IMR-90 (cell line): ENCODE measurements around the gene CABP7. TPM values are rescaled to one million over a fixed set of nuclear protein-coding genes. Genes with fewer than 3 reads are reported as not detected.

Source experiments
- ATAC-seq: fragments of 200-7000 bp; cut with Tn5 transposase; 2 replicates; pipeline ENCODE4 v1.9.1; 2020; ENCODE audit warnings: low read depth, mild to moderate bottlenecking, moderate library complexity
- BruUV-seq: library from RNA; stranded (reverse); fragments of 400-500 nt; replicated peaks from 2 replicates; lab custom pipeline; 2021; lab: Mats Ljungman, UMichigan
- CTCF ChIA-PET: fragments of 300-600 bp; formaldehyde crosslinking; extraction: SDS; loops from one replicate; lab custom pipeline; 2021; ENCODE audit warnings: antibody characterized with exemption; lab: Yijun Ruan, JAX
- POLR2A ChIA-PET: fragments of 300-600 bp; sonication (Branson Sonifier 250); formaldehyde crosslinking; loops from one replicate; lab custom pipeline; 2022; ENCODE audit warnings: antibody characterized with exemption; ENCODE audit not compliant: unreplicated experiment; lab: Charles Lee
- DNase-seq: peaks from one replicate; pipeline ENCODE4 v3.0.0; 2013
- H2AFZ ChIP-seq: replicated peaks from 2 replicates; pipeline ENCODE3; 2013; ENCODE audit warnings: low read length, mild to moderate bottlenecking; ENCODE audit not compliant: poor library complexity
- H2AK5ac ChIP-seq: 2 replicates; pipeline ENCODE4 v1.6.1; 2013; ENCODE audit warnings: low read depth, low read length, inconsistent platforms
- H2AK9ac ChIP-seq: replicated peaks from 2 replicates; pipeline ENCODE3; 2013; ENCODE audit warnings: mild to moderate bottlenecking, low read depth, low read length, moderate library complexity; ENCODE audit not compliant: poor library complexity
- H2BK120ac ChIP-seq: 2 replicates; pipeline ENCODE4 v1.6.1; 2013; ENCODE audit warnings: low read depth, low read length, inconsistent platforms
- H2BK15ac ChIP-seq: 3 replicates; pipeline ENCODE4 v1.6.1; 2013; ENCODE audit warnings: low read depth, low read length, inconsistent platforms
- H2BK20ac ChIP-seq: 2 replicates; pipeline ENCODE4 v1.6.1; 2013; ENCODE audit warnings: low read depth, mild to moderate bottlenecking, inconsistent platforms, low read length, moderate library complexity
- H2BK5ac ChIP-seq: 2 replicates; pipeline ENCODE4 v1.6.1; 2013; ENCODE audit warnings: mild to moderate bottlenecking, low read depth, low read length, inconsistent platforms; ENCODE audit not compliant: poor library complexity, severe bottlenecking
- H3K14ac ChIP-seq: replicated peaks from 2 replicates; pipeline ENCODE4 v1.6.1; 2013; ENCODE audit warnings: low read depth, low read length, inconsistent platforms
- H3K18ac ChIP-seq: 2 replicates; pipeline ENCODE4 v1.6.1; 2013; ENCODE audit warnings: low read depth, low read length, control low read depth
- H3K23ac ChIP-seq: 2 replicates; pipeline ENCODE4 v1.6.1; 2013; ENCODE audit warnings: low read depth, low read length, inconsistent platforms
- H3K27ac ChIP-seq: 2 replicates; pipeline ENCODE4 v1.5.1; 2013; ENCODE audit warnings: mild to moderate bottlenecking, control low read depth, low read length; ENCODE audit not compliant: insufficient read depth
- H3K27me3 ChIP-seq: 2 replicates; pipeline ENCODE4 v1.6.1; 2013; ENCODE audit warnings: low read length; ENCODE audit not compliant: control insufficient read depth, insufficient read depth
- H3K36me3 ChIP-seq: 2 replicates; pipeline ENCODE4 v1.6.1; 2013; ENCODE audit warnings: low read length, mixed read lengths; ENCODE audit not compliant: control insufficient read depth, insufficient read depth
- H3K4ac ChIP-seq: 2 replicates; pipeline ENCODE4 v1.6.1; 2013; ENCODE audit warnings: low read depth, low read length, inconsistent platforms
- H3K4me1 ChIP-seq: 2 replicates; pipeline ENCODE4 v1.6.1; 2013; ENCODE audit warnings: low read length, mixed read lengths; ENCODE audit not compliant: control insufficient read depth, insufficient read depth
- H3K4me2 ChIP-seq: 2 replicates; pipeline ENCODE4 v1.6.1; 2013; ENCODE audit warnings: low read depth, mild to moderate bottlenecking, control low read depth, low read length, moderate library complexity
- H3K4me3 ChIP-seq: 2 replicates; pipeline ENCODE4 v1.5.1; 2013; ENCODE audit warnings: low read depth, mild to moderate bottlenecking, control low read depth, low read length, moderate library complexity; ENCODE audit not compliant: insufficient read depth
- H3K56ac ChIP-seq: 2 replicates; pipeline ENCODE4 v1.6.1; 2013; ENCODE audit warnings: low read length, inconsistent platforms; ENCODE audit not compliant: insufficient read depth; ENCODE audit errors: extremely low read depth
- H3K79me1 ChIP-seq, 2 experiments: 2 replicates each; pipeline ENCODE4 v1.6.1; 2013; ENCODE audit warnings: low read length in 2 of 2, inconsistent platforms in 1 of 2, low read depth in 1 of 2
- H3K9ac ChIP-seq: 2 replicates; pipeline ENCODE4 v1.6.1; 2013; ENCODE audit warnings: low read depth, low read length, control low read depth
- H3K9me1 ChIP-seq: 2 replicates; pipeline ENCODE4 v1.6.1; 2013; ENCODE audit warnings: low read length, inconsistent platforms; ENCODE audit not compliant: insufficient read depth
- H3K9me3 ChIP-seq: 2 replicates; pipeline ENCODE4 v1.6.1; 2013; ENCODE audit warnings: low read length; ENCODE audit not compliant: control insufficient read depth, insufficient read depth
- H4K20me1 ChIP-seq: 2 replicates; pipeline ENCODE4 v1.6.1; 2013; ENCODE audit warnings: low read length, inconsistent platforms; ENCODE audit not compliant: insufficient read depth
- H4K5ac ChIP-seq: 2 replicates; pipeline ENCODE4 v1.6.1; 2013; ENCODE audit warnings: mild to moderate bottlenecking, low read depth, low read length, control low read depth
- H4K8ac ChIP-seq, 2 experiments: 2 replicates each; pipeline ENCODE4 v1.6.1; 2013; ENCODE audit warnings: low read depth in 2 of 2, low read length in 2 of 2, control low read depth in 1 of 2, inconsistent platforms in 1 of 2
- H4K91ac ChIP-seq: 2 replicates; pipeline ENCODE4 v1.6.1; 2013; ENCODE audit warnings: low read depth, low read length, inconsistent platforms; ENCODE audit not compliant: insufficient read depth
- MAZ ChIP-seq: IDR thresholded peaks from 2 replicates; pipeline ENCODE4 v1.6.1; 2012; ENCODE audit warnings: low read depth, mild to moderate bottlenecking, low read length, improper control_type of control experiment, moderate library complexity, borderline replicate concordance
- POLR2A ChIP-seq: IDR thresholded peaks from 2 replicates; pipeline ENCODE4 v1.6.1; 2012; ENCODE audit warnings: mild to moderate bottlenecking, low read depth, low read length
- RCOR1 ChIP-seq: IDR thresholded peaks from 2 replicates; pipeline ENCODE4 v1.6.1; 2012; ENCODE audit warnings: mild to moderate bottlenecking, low read length, improper control_type of control experiment; ENCODE audit not compliant: insufficient replicate concordance
- RFX5 ChIP-seq: IDR thresholded peaks from 2 replicates; pipeline ENCODE4 v1.8.0; 2012; ENCODE audit warnings: low read depth, mild to moderate bottlenecking, low read length, moderate library complexity
- WGBS, 2 experiments: methylation state at CpG; one replicate each; pipeline versions ENCODE4 v1.1.5 to v1.1.7; 2013; ENCODE audit warnings: missing lambda C conversion rate in 2 of 2; ENCODE audit not compliant: insufficient read length in 1 of 2; ENCODE audit errors: extremely low coverage in 2 of 2; 5-methylcytosine and 5-hydroxymethylcytosine counted together
- dilution Hi-C: fragments of 300-500 bp; cut with HindIII; formaldehyde crosslinking; loops from one replicate; pipeline ENCODE4 v1.14.3; 2018; ENCODE audit warnings: low sequenced_read_pairs; ENCODE audit not compliant: unreplicated experiment
- in situ Hi-C: fragments of 300-500 bp; cut with MboI; formaldehyde crosslinking; loops from 3 replicates; pipeline ENCODE4 v1.14.3; 2019; ENCODE audit warnings: low sequenced_read_pairs, inconsistent platforms, mixed read lengths
- intact Hi-C: fragments of 100-400 bp; cut with micrococcal nuclease; formaldehyde crosslinking; loops from 2 replicates; pipeline ENCODE4 v1.10.0; 2022
- polyA plus RNA-seq, 3 experiments: library from polyadenylated mRNA; depleted of rRNA; stranded (reverse); fragments of >200 nt; gene quantifications; 2 replicates each; pipeline ENCODE4 v1.2.3, GENCODE V29; 2012; ENCODE audit warnings: low replicate concordance in 1 of 3
- total RNA-seq: library from RNA; depleted of rRNA; stranded (reverse); fragments of >200 nt; gene quantifications from 2 replicates; pipeline ENCODE4 v1.2.3, GENCODE V29; 2012

CABP7 gene
- total and polyA plus RNA-seq, 2 of the 4 experiments (the other 2 are of a cell fraction): under 0.01 to 0.03 TPM

- TF ChIP-seq RCOR1: no peak
Observed at GRCh38 chr22:29765905-29766631, 46.3 kb downstream of the CABP7 start (continued).

GRCh38 chr22:29766632-29767170, 46.9 kb downstream of the CABP7 start, which contains the start of gene ZMAT5:
TSS of gene ZMAT5 (minus strand) at chr22:29767007. CDS start at chr22:29748544, 18,463 bp downstream.
- H3K4me3 ChIP-seq: peak within 1 kb of the TSS; percentile 82
- DNase-seq (peak; percentile 95), ATAC-seq (peak; percentile 99)
- H3K14ac ChIP-seq: peak within 1 kb of the TSS; percentile 100
- H3K79me1 ChIP-seq: peaks cover 22 to 72% of the 10 kb centered on the region in 2 experiments
- H3K4me2 ChIP-seq: peak within 1 kb of the TSS; percentile 89
- TF ChIP-seq MAZ: peak; percentile 46; the same call in 1 of the 2 replicates
- TF ChIP-seq RFX5: no peak
- TF ChIP-seq POLR2A: peak; percentile 37; the same call in 1 of the 2 replicates
- no TSS peak for BruUV-seq
- H3K18ac ChIP-seq: peak within 1 kb of the TSS; percentile 96
- 0% methylated on average over 3 of the region's 32 CpGs; no CpG with 5 or more reads in 1 of the 2 experiments for WGBS, 2 experiments
- H4K8ac ChIP-seq: peak within 1 kb of the TSS; percentile 89 to 99
- H3K23ac ChIP-seq: peak within 1 kb of the TSS; percentile 100
- peak within 1 kb of the TSS; percentile 98 for H2BK5ac ChIP-seq
- intact Hi-C loops: no loop called here
- ChIA-PET CTCF (no interaction called here), POLR2A (no interaction called here)
- H2BK20ac ChIP-seq: peak within 1 kb of the TSS; percentile 38; the same call in 1 of the 2 replicates
- in situ Hi-C loops: no loop called here
- peak within 1 kb of the TSS; percentile 98 for H2AK9ac ChIP-seq
- peak within 1 kb of the TSS; percentile 99 for H4K5ac ChIP-seq
- peak within 1 kb of the TSS; percentile 96 for H3K9ac ChIP-seq
- peak within 1 kb of the TSS; percentile 89 for H2BK120ac ChIP-seq
- H2AK5ac ChIP-seq: peak within 1 kb of the TSS; percentile 98
- peak within 1 kb of the TSS; percentile 71; the same call in 2 of the 3 replicates for H2BK15ac ChIP-seq
- dilution Hi-C loops: no loop called here
- H3K27me3 ChIP-seq: no peaks in the 10 kb centered on the region
- H3K4me1 ChIP-seq: peaks cover 4% of the 10 kb centered on the region; the same call in 1 of the 2 replicates
- peak within 1 kb of the TSS; percentile 99 for H3K4ac ChIP-seq
- H3K9me1 ChIP-seq: peaks cover 9% of the 10 kb centered on the region
- peak within 1 kb of the TSS; percentile 99 for H4K91ac ChIP-seq
- peak within 1 kb of the TSS; percentile 94 for H3K27ac ChIP-seq
- peaks cover 5% of the 10 kb centered on the region for H4K20me1 ChIP-seq
- no peaks in the 10 kb centered on the region for H3K9me3 ChIP-seq
- peak within 1 kb of the TSS; percentile 99 for H2AFZ ChIP-seq
- H3K36me3 ChIP-seq: peaks cover 12% of the 10 kb centered on the region
- H3K56ac ChIP-seq: peak within 1 kb of the TSS; percentile 82
